ENCODE measurements around the gene GAMT. TPM values are rescaled to one million over a fixed set of nuclear protein-coding genes. Genes with fewer than 3 reads are reported as not detected.

GAMT gene
- total and polyA plus RNA-seq, 2 of the 13 experiments (the other 11 are each of a cell fraction or from before 2014, with no cell fraction given), result 115 to 124 TPM

GRCh38 chr19:1373534-1374249, 27.6 kb downstream of the GAMT start (continued):
- TF ChIP-seq BATF2 (CRISPR knock-in tag; IDR thresholded peaks at IDR 0.05) (no peak), ZSCAN5A (CRISPR knock-in tag; IDR thresholded peaks at IDR 0.05; ENCODE audit: borderline replicate concordance) (no peak), PRPF4 (IDR thresholded peaks at IDR 0.05; ENCODE audit: low read depth, low read length, poor library complexity, severe bottlenecking) (no peak), THAP7 (CRISPR knock-in tag; IDR thresholded peaks at IDR 0.05) (peak; percentile 73; the same call in 1 of the 2 replicates), ZNF205 (CRISPR knock-in tag; IDR thresholded peaks at IDR 0.05) (0 out of 2 replicates have a peak, but pooled peaks have one; percentile 56), NFKB2 (CRISPR knock-in tag; IDR thresholded peaks at IDR 0.05; ENCODE audit: borderline replicate concordance) (peak; percentile 91; the same call in 1 of the 2 replicates), ZNF34 (CRISPR knock-in tag; IDR thresholded peaks at IDR 0.05; ENCODE audit: borderline replicate concordance) (peak; percentile 73; the same call in 1 of the 2 replicates), MEF2D (CRISPR knock-in tag; IDR thresholded peaks at IDR 0.05) (0 out of 2 replicates have a peak, but pooled peaks have one; percentile 20), MYC (CRISPR knock-in tag; IDR thresholded peaks at IDR 0.05; ENCODE audit: borderline replicate concordance) (peak; percentile 88), ZNF776 (CRISPR knock-in tag; IDR thresholded peaks at IDR 0.05) (peak; percentile 94), ZNF577 (CRISPR knock-in tag; IDR thresholded peaks at IDR 0.05; ENCODE audit: borderline replicate concordance, low read depth) (no peak), GPBP1L1 (CRISPR knock-in tag; IDR thresholded peaks at IDR 0.05) (no peak), PAXIP1 (CRISPR knock-in tag; conservative IDR thresholded peaks at IDR 0.05) (peak; percentile 93), ZSCAN31 (CRISPR knock-in tag; IDR thresholded peaks at IDR 0.05; ENCODE audit: low read depth) (0 out of 2 replicates have a peak, but pooled peaks have one; percentile 1), RBM39 (IDR thresholded peaks at IDR 0.05; ENCODE audit: low read depth, low read length, poor library complexity, severe bottlenecking) (peak; percentile 31), E2F1 (CRISPR knock-in tag; IDR thresholded peaks at IDR 0.05) (peak; percentile 61), ZMAT3 (CRISPR knock-in tag; conservative IDR thresholded peaks at IDR 0.05) (0 out of 2 replicates have a peak, but pooled peaks have one; percentile 77), ATRX (CRISPR knock-in tag; IDR thresholded peaks at IDR 0.05; ENCODE audit: borderline replicate concordance) (no peak), FOXO1 (CRISPR knock-in tag; IDR thresholded peaks at IDR 0.05) (peak; percentile 49; the same call in 1 of the 2 replicates)

Measured in HepG2 (cell line).